GM23338 (cell line): Measurements from ENCODE around the gene MAP6D1. TPM values are rescaled to one million over a fixed set of nuclear protein-coding genes. Genes with fewer than 3 reads are reported as not detected.
"Not testable (repeated sequence)": the region's sequence is repeated elsewhere in the genome, so short reads cannot be mapped to it uniquely, and the experiment has no call there.

Source experiments
- ATAC-seq: fragments of 200-7000 bp; cut with Tn5 transposase; 3 replicates; pipeline ENCODE4 v1.9.1; 2020
- DNase-seq: peaks from one replicate; pipeline ENCODE4 v3.0.0-alpha.2; 2015; ENCODE audit warnings: low spot score
- H2AFZ ChIP-seq: fragments of 200-600 bp; sonication (generic); 2 replicates; pipeline ENCODE4 v1.8.0; 2016; ENCODE audit warnings: antibody characterized with exemption, mild to moderate bottlenecking, moderate library complexity
- H3F3A ChIP-seq: fragments of 200-600 bp; sonication (generic); replicated peaks from 2 replicates; pipeline ENCODE4 v1.8.0; 2017; ENCODE audit warnings: antibody characterized with exemption, mixed run types, low read depth
- H3K27ac ChIP-seq: fragments of 200-600 bp; sonication (generic); 2 replicates; pipeline ENCODE4 v1.6.1; 2016; ENCODE audit warnings: low read depth
- H3K27me3 ChIP-seq: fragments of 200-600 bp; sonication (generic); 2 replicates; pipeline ENCODE4 v1.8.0; 2016; ENCODE audit warnings: mild to moderate bottlenecking, mixed run types, moderate library complexity; ENCODE audit not compliant: insufficient read depth
- H3K36me3 ChIP-seq: fragments of 200-600 bp; sonication (generic); 2 replicates; pipeline ENCODE4 v1.8.0; 2016; ENCODE audit warnings: mild to moderate bottlenecking; ENCODE audit not compliant: insufficient read depth
- H3K4me1 ChIP-seq: fragments of 200-600 bp; sonication (generic); 2 replicates; pipeline ENCODE4 v1.8.0; 2016; ENCODE audit warnings: mild to moderate bottlenecking, moderate library complexity; ENCODE audit not compliant: insufficient read depth
- H3K4me2 ChIP-seq: fragments of 200-600 bp; sonication (generic); 2 replicates; pipeline ENCODE4 v1.7.1; 2017; ENCODE audit warnings: mixed run types
- H3K4me3 ChIP-seq: fragments of 200-600 bp; sonication (generic); 2 replicates; pipeline ENCODE4 v1.6.1; 2016; ENCODE audit warnings: mixed run types
- H3K79me2 ChIP-seq: fragments of 200-600 bp; sonication (generic); replicated peaks from 2 replicates; pipeline ENCODE4 v1.8.0; 2017; ENCODE audit warnings: mild to moderate bottlenecking; ENCODE audit not compliant: insufficient read depth
- H3K9me2 ChIP-seq: fragments of 200-600 bp; sonication (generic); 2 replicates; pipeline ENCODE4 v1.8.0; 2017; ENCODE audit not compliant: insufficient read depth
- H4K20me1 ChIP-seq: fragments of 200-600 bp; sonication (generic); replicated peaks from 2 replicates; pipeline ENCODE4 v1.8.0; 2017; ENCODE audit warnings: mild to moderate bottlenecking; ENCODE audit not compliant: insufficient read depth
- H3K27ac Mint-ChIP-seq: 2 replicates; pipeline ENCODE4 v1.8.0; 2020; ENCODE audit warnings: inconsistent platforms, mild to moderate bottlenecking, moderate library complexity, mixed read lengths
- H3K27me3 Mint-ChIP-seq: 3 replicates; pipeline ENCODE4 v1.8.0; 2022; ENCODE audit warnings: low read depth, mild to moderate bottlenecking, moderate library complexity, mixed read lengths, inconsistent platforms; ENCODE audit not compliant: insufficient read depth, poor library complexity
- H3K36me3 Mint-ChIP-seq: 3 replicates; pipeline ENCODE4 v1.8.0; 2021; ENCODE audit warnings: low read depth, mild to moderate bottlenecking, inconsistent platforms, moderate library complexity, mixed read lengths
- H3K4me1 Mint-ChIP-seq: 3 replicates; pipeline ENCODE4 v1.8.0; 2020; ENCODE audit warnings: mild to moderate bottlenecking, inconsistent platforms, mixed read lengths
- H3K4me3 Mint-ChIP-seq: 3 replicates; pipeline ENCODE4 v1.8.0; 2021; ENCODE audit warnings: moderate library complexity, mild to moderate bottlenecking, inconsistent platforms, mixed read lengths
- H3K9me3 Mint-ChIP-seq: 3 replicates; pipeline ENCODE4 v1.8.0; 2020; ENCODE audit warnings: moderate library complexity, mild to moderate bottlenecking, inconsistent platforms, mixed read lengths
- EZH2phosphoT487 ChIP-seq: fragments of 200-600 bp; sonication (generic); IDR thresholded peaks from one replicate; pipeline ENCODE4 v1.8.1; 2018; ENCODE audit warnings: antibody characterized with exemption; ENCODE audit not compliant: unreplicated experiment
- JUNB ChIP-seq: IDR thresholded peaks from one replicate; pipeline ENCODE4 v1.6.1; 2016; ENCODE audit warnings: antibody characterized with exemption; ENCODE audit not compliant: unreplicated experiment
- NANOG ChIP-seq: IDR thresholded peaks from 2 replicates; pipeline ENCODE4 v1.6.1; 2016; ENCODE audit warnings: antibody characterized with exemption, borderline replicate concordance
- POLR2AphosphoS5 ChIP-seq: IDR thresholded peaks from 2 replicates; pipeline ENCODE4 v1.6.1; 2016; ENCODE audit warnings: antibody characterized with exemption, low read depth
- ZNF114 ChIP-seq: fragments of 250-450 bp; sonication (Bioruptor Pico); IDR thresholded peaks from 2 replicates; pipeline ENCODE4 v1.5.0; 2020; ENCODE audit warnings: mild to moderate bottlenecking, moderate library complexity
- ZNF331 ChIP-seq: fragments of 250-450 bp; sonication (Bioruptor Pico); IDR thresholded peaks from 2 replicates; pipeline ENCODE4 v1.5.0; 2020; ENCODE audit warnings: low read depth, mild to moderate bottlenecking, moderate library complexity
- polyA plus RNA-seq: library from polyadenylated mRNA; unstranded; fragments of >200 nt; fragmentation: Nextera tagmentation; extraction: Ambion mirVana; gene quantifications from 2 replicates; pipeline ENCODE4 v1.2.1, GENCODE V29; 2016
- total RNA-seq: library from RNA; depleted of rRNA; stranded (reverse); fragments of >200 nt; shearing (Covaris generic); gene quantifications from 2 replicates; pipeline ENCODE4 v1.2.3, GENCODE V29; 2014
- TF ChIP-seq, protein P1 (sequence below): IDR thresholded peaks from 2 replicates; pipeline ENCODE4 v1.6.1; 2016; ENCODE audit warnings: antibody characterized with exemption

MAP6D1 gene
- total and polyA plus RNA-seq, 2 experiments from 2014 or later = 2.6 to 8.2 TPM

DNA sequence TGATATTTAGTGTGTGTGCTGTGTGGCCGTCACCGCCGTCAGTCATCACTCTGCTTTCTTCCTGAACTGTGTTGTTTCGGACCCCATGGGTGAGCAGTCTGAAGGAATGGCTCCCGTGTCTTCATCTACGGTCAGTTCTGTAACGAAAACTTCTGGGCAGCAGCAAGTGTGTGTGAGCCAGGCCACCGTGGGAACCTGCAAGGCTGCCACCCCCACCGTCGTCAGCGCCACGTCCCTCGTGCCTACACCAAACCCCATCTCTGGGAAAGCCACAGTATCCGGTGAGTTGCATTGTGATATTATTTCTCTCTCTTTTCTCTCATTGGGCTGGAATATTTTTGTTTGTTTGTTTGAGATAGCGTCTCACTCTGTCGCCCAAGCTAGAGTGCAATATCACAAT is 34.7 kb downstream of the MAP6D1 start:
- no peak for TF ChIP-seq ZNF331 (CRISPR knock-in tag)
- no peak for TF ChIP-seq POLR2AphosphoS5
- TF ChIP-seq JUNB = no peak
- TF ChIP-seq ZNF114 (CRISPR knock-in tag) = no peak
- TF ChIP-seq NANOG = no peak
- no peak for TF ChIP-seq EZH2phosphoT487
- TF ChIP-seq, protein P1, sequence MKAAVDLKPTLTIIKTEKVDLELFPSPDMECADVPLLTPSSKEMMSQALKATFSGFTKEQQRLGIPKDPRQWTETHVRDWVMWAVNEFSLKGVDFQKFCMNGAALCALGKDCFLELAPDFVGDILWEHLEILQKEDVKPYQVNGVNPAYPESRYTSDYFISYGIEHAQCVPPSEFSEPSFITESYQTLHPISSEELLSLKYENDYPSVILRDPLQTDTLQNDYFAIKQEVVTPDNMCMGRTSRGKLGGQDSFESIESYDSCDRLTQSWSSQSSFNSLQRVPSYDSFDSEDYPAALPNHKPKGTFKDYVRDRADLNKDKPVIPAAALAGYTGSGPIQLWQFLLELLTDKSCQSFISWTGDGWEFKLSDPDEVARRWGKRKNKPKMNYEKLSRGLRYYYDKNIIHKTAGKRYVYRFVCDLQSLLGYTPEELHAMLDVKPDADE = no peak
- H3K36me3 ChIP-seq = peaks cover 51% of the 10 kb centered on the region
- Mint-ChIP-seq H3K9me3 (no peaks in the 10 kb centered on the region), H3K27ac (no peak overlapping the region; the same call in 1 of the 2 replicates), H3K4me1 (no peaks in the 10 kb centered on the region), H3K27me3 (peaks cover 2% of the 10 kb centered on the region), H3K36me3 (peaks cover 72% of the 10 kb centered on the region), H3K4me3 (no peak overlapping the region)
- no peak for DNase-seq
- H3K4me2 ChIP-seq = no peak overlapping the region
- H3K27me3 ChIP-seq = no peaks in the 10 kb centered on the region
- no peak overlapping the region for H2AFZ ChIP-seq
- peaks cover 16% of the 10 kb centered on the region for H4K20me1 ChIP-seq
- no peaks in the 10 kb centered on the region for H3K9me2 ChIP-seq
- H3K27ac ChIP-seq = no peak overlapping the region
- H3F3A ChIP-seq = no peaks in the 10 kb centered on the region
- ATAC-seq = no peak
- peaks cover 10% of the 10 kb centered on the region; the same call in 1 of the 2 replicates for H3K79me2 ChIP-seq
- H3K4me1 ChIP-seq = no peaks in the 10 kb centered on the region
- no peak overlapping the region for H3K4me3 ChIP-seq

DNA sequence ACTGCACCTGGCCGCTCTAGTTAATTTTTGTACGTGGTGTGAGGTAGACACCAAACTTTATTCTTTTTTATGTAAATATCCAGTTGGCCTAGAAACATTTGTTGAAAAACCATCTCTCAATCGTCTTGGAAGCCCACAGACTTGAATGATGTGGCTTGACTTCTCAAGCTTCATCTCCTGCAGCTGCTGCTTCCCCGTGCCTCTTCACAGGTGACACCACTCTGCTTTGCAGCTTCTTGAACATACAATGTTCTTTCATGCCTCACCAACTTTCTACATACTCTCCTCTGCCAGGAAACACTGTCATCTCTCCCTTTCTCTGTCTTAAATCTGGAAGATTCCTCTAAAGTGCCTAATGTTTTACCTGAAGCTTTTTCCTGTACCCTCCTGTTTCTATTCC is 35.6 kb downstream of the MAP6D1 start:
- Histone ChIP-seq H4K20me1 (peaks cover 16% of the 10 kb centered on the region), H2AFZ (no peak overlapping the region), H3K27ac (no peak overlapping the region), H3K4me3 (no peak overlapping the region), H3K27me3 (no peaks in the 10 kb centered on the region), H3K79me2 (peaks cover 10% of the 10 kb centered on the region; the same call in 1 of the 2 replicates), H3K36me3 (peaks cover 53% of the 10 kb centered on the region), H3F3A (no peaks in the 10 kb centered on the region), H3K4me2 (no peak overlapping the region), H3K4me1 (no peaks in the 10 kb centered on the region), H3K9me2 (no peaks in the 10 kb centered on the region)
- peaks cover 77% of the 10 kb centered on the region for H3K36me3 Mint-ChIP-seq
- no peaks in the 10 kb centered on the region for H3K9me3 Mint-ChIP-seq
- H3K4me3 Mint-ChIP-seq = no peak overlapping the region
- no peak for ATAC-seq
- no peak for DNase-seq
- H3K4me1 Mint-ChIP-seq = no peaks in the 10 kb centered on the region
- no peak for TF ChIP-seq JUNB
- peaks cover 2% of the 10 kb centered on the region for H3K27me3 Mint-ChIP-seq
- H3K27ac Mint-ChIP-seq = no peak overlapping the region

DNA sequence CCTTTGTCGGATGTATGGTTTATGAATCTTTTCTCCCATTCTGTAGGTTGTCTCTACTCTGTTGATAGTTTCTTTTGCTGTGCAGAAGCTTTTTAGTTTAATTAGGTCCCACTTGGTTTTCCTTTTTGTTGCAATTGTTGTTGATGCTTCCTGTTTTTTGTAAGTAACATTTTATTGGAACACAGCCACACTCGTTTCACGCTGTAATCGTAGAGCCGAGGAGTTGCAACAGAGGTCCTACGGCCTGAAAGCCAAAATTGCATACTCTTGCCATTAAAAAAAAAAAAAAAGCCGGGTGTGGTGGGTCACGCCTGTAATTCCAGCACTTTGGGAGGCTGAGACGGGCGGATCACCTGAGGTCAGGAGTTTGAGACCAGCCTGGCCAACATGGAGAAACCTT is 40.9 kb downstream of the MAP6D1 start:
- peaks cover 83% of the 10 kb centered on the region for H3K36me3 Mint-ChIP-seq
- ATAC-seq, H3K4me2 ChIP-seq: not testable (repeated sequence)

More for the DNA sequence above, 40.9 kb downstream of the MAP6D1 start:
- not testable (repeated sequence) for H3K27ac ChIP-seq, H3K4me1 Mint-ChIP-seq, H2AFZ ChIP-seq, H3F3A ChIP-seq, H3K9me2 ChIP-seq, DNase-seq, H3K4me3 ChIP-seq, H3K9me3 Mint-ChIP-seq, H3K27ac Mint-ChIP-seq, H3K27me3 ChIP-seq, H3K27me3 Mint-ChIP-seq, H3K4me3 Mint-ChIP-seq, H3K4me1 ChIP-seq
- Histone ChIP-seq H4K20me1 (peaks cover 17% of the 10 kb centered on the region), H3K79me2 (peaks cover 15% of the 10 kb centered on the region; the same call in 1 of the 2 replicates), H3K36me3 (peaks cover 59% of the 10 kb centered on the region)
